HepG2 (cell line): ENCODE data around the gene MOCS1.
A peak's percentile ranks its signal among the peaks of the same experiment; 100 is the strongest.

Experiments
- CEBPB ChIP-seq: IDR thresholded peaks from 2 replicates; pipeline ENCODE4 v1.6.1; 2011; ENCODE audit warnings: low read depth, low read length, improper control_type of control experiment, borderline replicate concordance
- ELF4 ChIP-seq: sonication (generic); formaldehyde crosslinking; IDR thresholded peaks from 2 replicates; pipeline ENCODE4 v1.5.0; 2020; ENCODE audit warnings: missing genetic modification reagents, mild to moderate bottlenecking, moderate library complexity, borderline replicate concordance
- JUN ChIP-seq: sonication (generic); formaldehyde crosslinking; IDR thresholded peaks from 2 replicates; pipeline ENCODE4 v1.4.0; 2020; ENCODE audit warnings: mild to moderate bottlenecking, missing genetic modification reagents
- REST ChIP-seq, 2 experiments: IDR thresholded peaks; 2 replicates each; pipeline ENCODE4 v1.6.1; 2011 to 2012; ENCODE audit warnings: low read length in 2 of 2, borderline replicate concordance in 1 of 2, low read depth in 1 of 2, mild to moderate bottlenecking in 1 of 2, moderate library complexity in 1 of 2
- ZBTB21 ChIP-seq: sonication (generic); formaldehyde crosslinking; IDR thresholded peaks from 2 replicates; pipeline ENCODE4 v1.4.0; 2020; ENCODE audit warnings: missing genetic modification reagents
- TF ChIP-seq, protein P1 (sequence below): sonication (generic); formaldehyde crosslinking; IDR thresholded peaks from 2 replicates; pipeline ENCODE4 v1.5.0; 2020; ENCODE audit warnings: mild to moderate bottlenecking, missing genetic modification reagents, moderate library complexity

GRCh38 chr6:39892490-39893129, 41.7 kb downstream of the MOCS1 start:
- TF ChIP-seq ZBTB21 (no peak), ELF4 (CRISPR knock-in tag) (no peak), CEBPB (no peak), JUN (CRISPR knock-in tag) (no peak), REST (IDR thresholded peaks at IDR 0.05; ENCODE audit: borderline replicate concordance in 1 of 2, low read depth in 1 of 2, low read length in 2 of 2) (no peak)
- TF ChIP-seq, protein P1, sequence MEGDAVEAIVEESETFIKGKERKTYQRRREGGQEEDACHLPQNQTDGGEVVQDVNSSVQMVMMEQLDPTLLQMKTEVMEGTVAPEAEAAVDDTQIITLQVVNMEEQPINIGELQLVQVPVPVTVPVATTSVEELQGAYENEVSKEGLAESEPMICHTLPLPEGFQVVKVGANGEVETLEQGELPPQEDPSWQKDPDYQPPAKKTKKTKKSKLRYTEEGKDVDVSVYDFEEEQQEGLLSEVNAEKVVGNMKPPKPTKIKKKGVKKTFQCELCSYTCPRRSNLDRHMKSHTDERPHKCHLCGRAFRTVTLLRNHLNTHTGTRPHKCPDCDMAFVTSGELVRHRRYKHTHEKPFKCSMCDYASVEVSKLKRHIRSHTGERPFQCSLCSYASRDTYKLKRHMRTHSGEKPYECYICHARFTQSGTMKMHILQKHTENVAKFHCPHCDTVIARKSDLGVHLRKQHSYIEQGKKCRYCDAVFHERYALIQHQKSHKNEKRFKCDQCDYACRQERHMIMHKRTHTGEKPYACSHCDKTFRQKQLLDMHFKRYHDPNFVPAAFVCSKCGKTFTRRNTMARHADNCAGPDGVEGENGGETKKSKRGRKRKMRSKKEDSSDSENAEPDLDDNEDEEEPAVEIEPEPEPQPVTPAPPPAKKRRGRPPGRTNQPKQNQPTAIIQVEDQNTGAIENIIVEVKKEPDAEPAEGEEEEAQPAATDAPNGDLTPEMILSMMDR, result peak; percentile 89
